CD8-positive, alpha-beta memory T cell (primary cell): Measurements from ENCODE around the gene CAPZB. TPM values are rescaled to one million over a fixed set of nuclear protein-coding genes. Genes with fewer than 3 reads are reported as not detected.

ENCODE experiments used
- CTCF ChIA-PET: fragments of 350-600 bp; sonication (Branson Sonifier 250); formaldehyde crosslinking; loops from one replicate; lab custom pipeline; 2021; ENCODE audit warnings: antibody characterized with exemption; lab: Charles Lee
- POLR2A ChIA-PET: fragments of 350-600 bp; sonication (Branson Sonifier 250); formaldehyde crosslinking; loops from one replicate; lab custom pipeline; 2021; ENCODE audit warnings: antibody characterized with exemption; lab: Charles Lee
- DNase-seq, 5 donors: peaks; one replicate each; pipeline versions ENCODE4 v3.0.0 to v3.0.0-alpha.2; 2020 to 2022; ENCODE audit warnings: mixed read lengths in 1 of 5
- H3K27ac ChIP-seq: one replicate; pipeline ENCODE4 v1.7.0; 2013; ENCODE audit warnings: low read depth, mild to moderate bottlenecking, low read length, moderate library complexity
- H3K27me3 ChIP-seq: 2 replicates; pipeline ENCODE4 v1.7.0; 2013; ENCODE audit warnings: low read length, mild to moderate bottlenecking; ENCODE audit not compliant: insufficient read depth, poor library complexity, severe bottlenecking
- H3K36me3 ChIP-seq: 2 replicates; pipeline ENCODE4 v1.7.0; 2013; ENCODE audit warnings: mild to moderate bottlenecking, low read length, moderate library complexity; ENCODE audit not compliant: insufficient read depth
- H3K4me1 ChIP-seq: 2 replicates; pipeline ENCODE4 v1.7.0; 2013; ENCODE audit warnings: mild to moderate bottlenecking, low read length, moderate library complexity; ENCODE audit not compliant: insufficient read depth
- H3K4me3 ChIP-seq: 2 replicates; pipeline ENCODE4 v1.7.0; 2013; ENCODE audit warnings: mild to moderate bottlenecking, low read length
- H3K9me3 ChIP-seq: 2 replicates; pipeline ENCODE4 v1.7.0; 2013; ENCODE audit warnings: mild to moderate bottlenecking, low read length
- H3K27ac Mint-ChIP-seq, 8 donors: one replicate each; pipeline ENCODE4 v1.8.0; 2020 to 2021; ENCODE audit warnings: mixed read lengths in 8 of 8, mild to moderate bottlenecking in 6 of 8, inconsistent platforms in 3 of 8, moderate library complexity in 3 of 8
- H3K27me3 Mint-ChIP-seq, 2 donors: one replicate each; pipeline ENCODE4 v1.8.0; 2020 to 2021; ENCODE audit warnings: mixed read lengths in 2 of 2, mild to moderate bottlenecking in 1 of 2, moderate library complexity in 1 of 2
- H3K36me3 Mint-ChIP-seq, 3 donors: one replicate each; pipeline ENCODE4 v1.8.0; 2020 to 2021; ENCODE audit warnings: mixed read lengths in 3 of 3, inconsistent platforms in 1 of 3, mild to moderate bottlenecking in 1 of 3
- H3K4me1 Mint-ChIP-seq, 3 donors: one replicate each; pipeline ENCODE4 v1.8.0; 2020 to 2021; ENCODE audit warnings: mixed read lengths in 3 of 3, inconsistent platforms in 1 of 3, mild to moderate bottlenecking in 1 of 3
- H3K4me3 Mint-ChIP-seq, 7 donors: one replicate each; pipeline ENCODE4 v1.8.0; 2020 to 2021; ENCODE audit warnings: mixed read lengths in 7 of 7, mild to moderate bottlenecking in 6 of 7, moderate library complexity in 4 of 7, inconsistent platforms in 2 of 7
- H3K9me3 Mint-ChIP-seq, 5 donors: one replicate each; pipeline ENCODE4 v1.8.0; 2020 to 2022; ENCODE audit warnings: mixed read lengths in 5 of 5, mild to moderate bottlenecking in 3 of 5, moderate library complexity in 2 of 5, inconsistent platforms in 1 of 5
- polyA plus RNA-seq: library from polyadenylated mRNA; unstranded; fragments of 300-500 nt; fragmentation: Illumina TruSeq; gene quantifications from one replicate; pipeline ENCODE4 v1.2.3, GENCODE V29; 2021
- total RNA-seq, 2 experiments: library from RNA; stranded (reverse); gene quantifications; one replicate each; pipeline ENCODE4 v1.2.3, GENCODE V29; 2021

Gene CAPZB
- total and polyA plus RNA-seq, 3 experiments from 2014 or later, result 284 to 540 (median 289) TPM

DNA sequence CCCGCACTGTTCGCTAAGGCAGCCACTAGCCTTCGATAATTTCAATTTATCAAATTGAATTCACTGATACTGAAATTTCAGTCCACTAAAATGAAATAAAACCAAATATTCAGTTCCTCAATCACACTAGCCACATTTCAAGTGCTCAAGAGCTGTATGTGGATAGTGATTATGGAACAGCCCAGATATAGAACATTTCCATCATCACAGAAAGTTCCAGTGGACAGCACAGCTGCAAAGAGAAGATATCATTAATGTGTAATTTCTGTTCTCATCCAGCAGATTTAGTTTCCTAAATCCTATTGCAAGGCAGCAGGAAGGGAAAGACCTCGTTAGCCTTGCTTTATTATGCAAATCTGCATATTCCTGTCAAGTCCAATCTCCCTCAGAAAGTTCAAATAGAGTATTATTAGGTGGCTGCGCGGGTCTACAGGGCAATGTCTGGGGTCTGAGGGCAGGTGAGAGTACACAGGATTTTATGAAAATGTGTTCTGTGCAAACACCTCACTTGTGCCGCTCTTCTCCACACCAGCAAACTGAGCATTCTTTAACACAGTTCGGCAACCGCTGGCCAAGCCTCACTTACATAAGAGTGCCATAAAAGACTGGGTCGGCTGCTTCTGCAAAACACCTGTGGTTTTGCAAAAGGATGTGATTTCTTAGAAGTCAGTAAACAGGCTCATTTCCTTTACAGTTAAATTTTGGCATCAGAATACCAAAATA lies 22.4 kb downstream of the CAPZB start:
- H3K9me3 ChIP-seq, result no peaks in the 10 kb centered on the region
- no peaks in the 10 kb centered on the region for H3K9me3 Mint-ChIP-seq
- CTCF ChIA-PET, result interaction anchor here (0.7 to 11.9 kb wide), 4 partner anchors 15 to 127 kb away, joined by 3 to 93 read pairs (median 7); partner anchors contain the start of gene CAPZB
- peaks cover 84 to 96% (median 95%) of the 10 kb centered on the region in 3 donors for H3K4me1 Mint-ChIP-seq
- peaks cover 100% of the 10 kb centered on the region for H3K4me1 ChIP-seq
- peak overlapping the region; percentile 67 for H3K4me3 ChIP-seq
- POLR2A ChIA-PET, result interaction anchor here (1.0 to 2.7 kb wide), 5 partner anchors 14 to 25 kb away, joined by 3 to 19 read pairs (median 5); partner anchors contain the start of gene CAPZB
- H3K36me3 ChIP-seq, result no peaks in the 10 kb centered on the region
- H3K27ac Mint-ChIP-seq, result peak overlapping the region; percentile 70 to 98 (median 92)
- H3K27me3 Mint-ChIP-seq, result no peaks in the 10 kb centered on the region
- H3K27me3 ChIP-seq, result no peaks in the 10 kb centered on the region
- peak overlapping the region; percentile 14 for H3K27ac ChIP-seq
- H3K4me3 Mint-ChIP-seq, result peak overlapping the region; percentile 40 to 89 (median 80)
- peaks cover 0 to 19% (median 4%) of the 10 kb centered on the region in 3 donors for H3K36me3 Mint-ChIP-seq
- DNase-seq, result peak; percentile 41 to 85 (median 77)

GRCh38 chr1:19461220-19461554 lies 24.2 kb downstream of the CAPZB start:
- ChIA-PET CTCF (interaction anchor here (1.0 to 3.1 kb wide), 5 partner anchors 9 to 121 kb away, joined by 3 to 11 read pairs (median 5); no protein-coding TSS in a partner anchor), POLR2A (interaction anchor here (0.7 to 1.3 kb wide), 2 partner anchors 13 to 15 kb away, joined by 3 to 4 read pairs; no protein-coding TSS in a partner anchor)
- Histone ChIP-seq H3K4me3 (no peak overlapping the region), H3K4me1 (peaks cover 100% of the 10 kb centered on the region), H3K36me3 (no peaks in the 10 kb centered on the region), H3K9me3 (no peaks in the 10 kb centered on the region), H3K27me3 (no peaks in the 10 kb centered on the region), H3K27ac (no peak overlapping the region)
- no peaks in the 10 kb centered on the region for H3K27me3 Mint-ChIP-seq
- H3K36me3 Mint-ChIP-seq, result peaks cover 0 to 22% (median 4%) of the 10 kb centered on the region in 3 donors
- H3K27ac Mint-ChIP-seq, result peak overlapping the region; percentile 68 to 98 (median 87)
- H3K4me3 Mint-ChIP-seq, result peak overlapping the region in 2 of 7 donors; percentile 25 to 65
- peaks cover 85 to 96% (median 95%) of the 10 kb centered on the region in 3 donors for H3K4me1 Mint-ChIP-seq
- no peaks in the 10 kb centered on the region for H3K9me3 Mint-ChIP-seq
- no peak for DNase-seq

- POLR2A ChIA-PET, result interaction anchor here (0.6 to 1.3 kb wide), 2 partner anchors 16 to 460 kb away, joined by 4 to 6 read pairs; no protein-coding TSS in a partner anchor
- H3K27me3 Mint-ChIP-seq, result no peaks in the 10 kb centered on the region
- H3K9me3 Mint-ChIP-seq, result no peaks in the 10 kb centered on the region
- CTCF ChIA-PET, result interaction anchor here (1.0 to 3.1 kb wide), 5 partner anchors 8 to 121 kb away, joined by 3 to 11 read pairs (median 5); no protein-coding TSS in a partner anchor
- H3K27ac Mint-ChIP-seq, result peak overlapping the region; percentile 85 to 98 (median 90)
- H3K4me1 Mint-ChIP-seq, result peaks cover 86 to 96% (median 95%) of the 10 kb centered on the region in 3 donors
- peaks cover 0 to 21% (median 4%) of the 10 kb centered on the region in 3 donors for H3K36me3 Mint-ChIP-seq
- Histone ChIP-seq H3K27ac (no peak overlapping the region), H3K36me3 (no peaks in the 10 kb centered on the region), H3K4me1 (peaks cover 100% of the 10 kb centered on the region), H3K9me3 (no peaks in the 10 kb centered on the region), H3K27me3 (no peaks in the 10 kb centered on the region), H3K4me3 (no peak overlapping the region)
- no peak for DNase-seq
- peak overlapping the region in 6 of 7 donors; percentile 46 to 73 (median 50) for H3K4me3 Mint-ChIP-seq
These were observed 24.7 kb downstream of the CAPZB start for GRCh38 chr1:19460535-19461219.

DNA sequence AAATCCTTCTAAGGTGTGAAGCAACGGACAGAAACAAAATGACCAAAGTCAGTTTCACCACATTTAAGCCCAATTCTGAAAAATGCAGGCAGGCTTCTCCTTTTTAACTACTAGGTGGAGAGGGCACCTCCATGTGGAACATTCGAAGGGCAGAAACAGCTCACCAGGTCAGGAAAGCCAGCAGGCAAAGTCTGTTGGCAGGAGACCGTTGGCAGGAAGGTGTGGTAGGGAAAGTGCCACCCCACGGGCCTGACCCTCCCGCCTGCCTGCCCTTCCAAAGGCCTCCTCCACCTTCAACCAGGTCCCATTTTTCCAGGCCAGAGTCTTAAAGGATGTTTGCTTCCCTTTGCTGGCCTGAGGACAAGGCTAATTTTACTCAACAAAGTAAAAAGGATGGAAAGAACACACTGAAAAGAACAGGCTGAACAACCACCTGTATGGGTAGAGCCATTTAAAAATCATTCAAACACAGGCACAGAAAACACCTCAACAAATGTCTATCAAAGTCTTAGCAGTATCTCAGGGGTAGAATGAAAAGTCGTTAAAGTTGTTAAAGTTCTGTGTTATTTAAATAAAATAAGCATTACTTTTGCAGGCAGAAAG lies 26.4 kb downstream of the CAPZB start:
- peaks cover 100% of the 10 kb centered on the region for H3K4me1 ChIP-seq
- ChIA-PET CTCF (no interaction called here), POLR2A (no interaction called here)
- no peaks in the 10 kb centered on the region for H3K36me3 ChIP-seq
- peaks cover 88 to 96% (median 96%) of the 10 kb centered on the region in 3 donors for H3K4me1 Mint-ChIP-seq
- peak overlapping the region; percentile 59 to 80 (median 73) for H3K4me3 Mint-ChIP-seq
- no peaks in the 10 kb centered on the region for H3K27me3 Mint-ChIP-seq
- H3K9me3 ChIP-seq, result no peaks in the 10 kb centered on the region
- H3K4me3 ChIP-seq, result peak overlapping the region; percentile 12
- H3K9me3 Mint-ChIP-seq, result no peaks in the 10 kb centered on the region
- H3K36me3 Mint-ChIP-seq, result peaks cover 0 to 13% (median under 1%) of the 10 kb centered on the region in 3 donors
- H3K27ac Mint-ChIP-seq, result peak overlapping the region; percentile 77 to 98 (median 90)
- H3K27ac ChIP-seq, result no peak overlapping the region
- DNase-seq, result no peak
- H3K27me3 ChIP-seq, result no peaks in the 10 kb centered on the region

DNA sequence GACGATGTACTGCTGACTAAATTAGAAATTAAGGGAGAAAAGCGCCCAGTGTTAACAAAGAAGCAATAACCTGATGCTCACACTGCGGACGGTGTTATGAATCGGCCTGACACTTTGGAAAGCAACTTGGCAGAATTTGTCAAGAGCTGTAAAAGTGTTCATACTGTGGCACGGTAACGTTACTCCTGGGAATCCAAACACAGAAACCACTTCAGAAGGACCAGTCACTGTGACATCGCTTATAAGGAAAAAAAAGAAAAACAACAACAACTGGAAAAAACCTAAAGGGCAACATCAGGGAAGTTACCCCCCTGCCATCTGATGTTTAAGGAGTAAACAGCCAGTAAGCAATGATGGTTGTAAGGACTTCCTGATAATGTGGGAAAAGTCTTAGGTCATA lies 27.7 kb downstream of the CAPZB start:
- no peaks in the 10 kb centered on the region for H3K27me3 ChIP-seq
- H3K36me3 ChIP-seq, result no peaks in the 10 kb centered on the region
- ChIA-PET POLR2A (no interaction called here), CTCF (interaction anchor here (1.0 to 1.3 kb wide), 2 partner anchors 11 to 16 kb away, joined by 5 read pairs; no protein-coding TSS in a partner anchor)
- Mint-ChIP-seq H3K4me3 (peak overlapping the region in 6 of 7 donors; percentile 22 to 78 (median 52)), H3K27ac (peak overlapping the region; percentile 53 to 89 (median 77)), H3K36me3 (peaks cover 0 to 12% (median 0%) of the 10 kb centered on the region in 3 donors), H3K9me3 (no peaks in the 10 kb centered on the region), H3K4me1 (peaks cover 81 to 95% (median 92%) of the 10 kb centered on the region in 3 donors), H3K27me3 (no peaks in the 10 kb centered on the region)
- H3K27ac ChIP-seq, result no peak overlapping the region
- peak overlapping the region; percentile 13 for H3K4me3 ChIP-seq
- no peak for DNase-seq
- H3K9me3 ChIP-seq, result no peaks in the 10 kb centered on the region
- H3K4me1 ChIP-seq, result peaks cover 100% of the 10 kb centered on the region

GRCh38 chr1:19456968-19457441 lies 28.3 kb downstream of the CAPZB start:
- Histone ChIP-seq H3K4me1 (peaks cover 100% of the 10 kb centered on the region), H3K4me3 (peak overlapping the region; percentile 13), H3K36me3 (no peaks in the 10 kb centered on the region), H3K9me3 (no peaks in the 10 kb centered on the region), H3K27ac (no peak overlapping the region), H3K27me3 (no peaks in the 10 kb centered on the region)
- H3K27ac Mint-ChIP-seq, result peak overlapping the region; percentile 53 to 93 (median 86)
- POLR2A ChIA-PET, result no interaction called here
- peaks cover 0 to 12% (median 0%) of the 10 kb centered on the region in 3 donors for H3K36me3 Mint-ChIP-seq
- peaks cover 85 to 97% (median 94%) of the 10 kb centered on the region in 3 donors for H3K4me1 Mint-ChIP-seq
- H3K27me3 Mint-ChIP-seq, result no peaks in the 10 kb centered on the region
- CTCF ChIA-PET, result interaction anchor here (1.3 kb wide), 1 partner anchor 12 kb away, joined by 5 read pairs; no protein-coding TSS in a partner anchor
- peak overlapping the region in 6 of 7 donors; percentile 50 to 78 (median 54) for H3K4me3 Mint-ChIP-seq
- no peak for DNase-seq
- H3K9me3 Mint-ChIP-seq, result no peaks in the 10 kb centered on the region

DNA sequence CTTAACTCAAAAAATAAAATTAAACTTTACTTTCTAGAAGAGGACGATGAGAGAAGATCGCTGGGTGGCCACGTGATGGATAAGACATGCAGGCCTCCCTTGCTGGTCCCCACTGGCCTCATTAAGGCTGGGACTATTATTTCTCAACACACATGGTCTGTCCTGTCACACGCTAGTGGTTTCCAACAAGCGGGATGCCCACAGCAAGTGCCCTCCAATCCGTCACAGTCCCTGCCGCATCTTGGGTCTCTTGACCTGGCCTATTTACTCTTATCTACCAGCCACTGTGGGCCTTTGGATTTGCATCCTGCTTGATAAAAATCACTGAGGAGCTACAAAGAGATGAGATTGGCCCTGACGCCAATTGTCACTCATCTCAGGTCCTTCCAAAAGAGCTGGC lies 30.0 kb downstream of the CAPZB start:
- peaks cover 0 to 11% (median 0%) of the 10 kb centered on the region in 3 donors for H3K36me3 Mint-ChIP-seq
- DNase-seq, result no peak
- Histone ChIP-seq H3K4me3 (peak overlapping the region; percentile 5), H3K9me3 (no peaks in the 10 kb centered on the region), H3K27ac (no peak overlapping the region), H3K4me1 (peaks cover 95% of the 10 kb centered on the region), H3K27me3 (no peaks in the 10 kb centered on the region), H3K36me3 (no peaks in the 10 kb centered on the region)
- H3K4me3 Mint-ChIP-seq, result peak overlapping the region in 6 of 7 donors; percentile 9 to 63 (median 40)
- no peaks in the 10 kb centered on the region for H3K9me3 Mint-ChIP-seq
- peak overlapping the region in 7 of 8 donors; percentile 53 to 95 (median 89) for H3K27ac Mint-ChIP-seq
- ChIA-PET CTCF (no interaction called here), POLR2A (interaction anchor here (1.1 kb wide), 1 partner anchor 23 kb away, joined by 3 read pairs; no protein-coding TSS in a partner anchor)
- no peaks in the 10 kb centered on the region for H3K27me3 Mint-ChIP-seq
- peaks cover 84 to 98% (median 94%) of the 10 kb centered on the region in 3 donors for H3K4me1 Mint-ChIP-seq
